ENCODE measurements around the gene NFASC.

The NFASC gene

GRCh38 chr1:204835737-204836136 is 34.9 kb upstream of the NFASC start:
- Histone ChIP-seq H3K27ac (ENCODE audit: low read depth in 2 of 2, low read length in 2 of 2) (no peak overlapping the region), H3K4me1 (ENCODE audit: control insufficient read depth in 2 of 2, insufficient read depth in 2 of 2, low read length in 2 of 2) (no peaks in the 10 kb centered on the region), H3K9ac (ENCODE audit: low read depth in 1 of 2, low read length in 2 of 2) (no peak overlapping the region), H3K27me3 (ENCODE audit: control insufficient read depth in 2 of 2, insufficient read depth in 2 of 2, low read length in 2 of 2) (no peaks in the 10 kb centered on the region), H3K4me3 (ENCODE audit: low read length in 2 of 2) (no peak overlapping the region), H3K9me3 (ENCODE audit: control insufficient read depth in 2 of 2, low read length in 2 of 2) (no peaks in the 10 kb centered on the region), H3K36me3 (ENCODE audit: control insufficient read depth in 2 of 2, insufficient read depth in 2 of 2, low read length in 2 of 2) (no peaks in the 10 kb centered on the region)

- Histone ChIP-seq H3K4me1 (ENCODE audit: control insufficient read depth in 2 of 2, insufficient read depth in 2 of 2, low read length in 2 of 2) (no peaks in the 10 kb centered on the region), H3K27ac (ENCODE audit: low read depth in 2 of 2, low read length in 2 of 2) (no peak overlapping the region), H3K27me3 (ENCODE audit: control insufficient read depth in 2 of 2, insufficient read depth in 2 of 2, low read length in 2 of 2) (no peaks in the 10 kb centered on the region), H3K36me3 (ENCODE audit: control insufficient read depth in 2 of 2, insufficient read depth in 2 of 2, low read length in 2 of 2) (no peaks in the 10 kb centered on the region), H3K4me3 (ENCODE audit: low read length in 2 of 2) (no peak overlapping the region), H3K9me3 (ENCODE audit: control insufficient read depth in 2 of 2, low read length in 2 of 2) (no peaks in the 10 kb centered on the region), H3K9ac (ENCODE audit: low read depth in 1 of 2, low read length in 2 of 2) (no peak overlapping the region)
These were observed 33.8 kb upstream of the NFASC start for GRCh38 chr1:204836856-204837255.

- H3K9me3 ChIP-seq (ENCODE audit: control insufficient read depth in 2 of 2, low read length in 2 of 2) = no peaks in the 10 kb centered on the region
- H3K27me3 ChIP-seq (ENCODE audit: control insufficient read depth in 2 of 2, insufficient read depth in 2 of 2, low read length in 2 of 2) = no peaks in the 10 kb centered on the region
- peaks cover under 1% of the 10 kb centered on the region in 2 donors for H3K4me1 ChIP-seq (ENCODE audit: control insufficient read depth in 2 of 2, insufficient read depth in 2 of 2, low read length in 2 of 2)
- no peaks in the 10 kb centered on the region for H3K36me3 ChIP-seq (ENCODE audit: control insufficient read depth in 2 of 2, insufficient read depth in 2 of 2, low read length in 2 of 2)
- no peak overlapping the region for H3K27ac ChIP-seq (ENCODE audit: low read depth in 2 of 2, low read length in 2 of 2)
- no peak overlapping the region for H3K4me3 ChIP-seq (ENCODE audit: low read length in 2 of 2)
- H3K9ac ChIP-seq (ENCODE audit: low read depth in 1 of 2, low read length in 2 of 2) = no peak overlapping the region
These were observed 33.1 kb upstream of the NFASC start for GRCh38 chr1:204837440-204838084.

- Histone ChIP-seq H3K9me3 (ENCODE audit: control insufficient read depth in 2 of 2, low read length in 2 of 2) (no peaks in the 10 kb centered on the region), H3K4me3 (ENCODE audit: low read length in 2 of 2) (no peak overlapping the region), H3K36me3 (ENCODE audit: control insufficient read depth in 2 of 2, insufficient read depth in 2 of 2, low read length in 2 of 2) (no peaks in the 10 kb centered on the region), H3K9ac (ENCODE audit: low read depth in 1 of 2, low read length in 2 of 2) (no peak overlapping the region), H3K4me1 (ENCODE audit: control insufficient read depth in 2 of 2, insufficient read depth in 2 of 2, low read length in 2 of 2) (peaks cover 3% of the 10 kb centered on the region in 2 donors), H3K27me3 (ENCODE audit: control insufficient read depth in 2 of 2, insufficient read depth in 2 of 2, low read length in 2 of 2) (no peaks in the 10 kb centered on the region), H3K27ac (ENCODE audit: low read depth in 2 of 2, low read length in 2 of 2) (no peak overlapping the region)
These were observed 29.3 kb upstream of the NFASC start for GRCh38 chr1:204841316-204841715.

- Histone ChIP-seq H3K27ac (ENCODE audit: low read depth in 2 of 2, low read length in 2 of 2) (peak overlapping the region; percentile 71 to 73), H3K36me3 (ENCODE audit: control insufficient read depth in 2 of 2, insufficient read depth in 2 of 2, low read length in 2 of 2) (no peaks in the 10 kb centered on the region), H3K9me3 (ENCODE audit: control insufficient read depth in 2 of 2, low read length in 2 of 2) (no peaks in the 10 kb centered on the region), H3K9ac (ENCODE audit: low read depth in 1 of 2, low read length in 2 of 2) (no peak overlapping the region), H3K4me3 (ENCODE audit: low read length in 2 of 2) (no peak overlapping the region), H3K27me3 (ENCODE audit: control insufficient read depth in 2 of 2, insufficient read depth in 2 of 2, low read length in 2 of 2) (no peaks in the 10 kb centered on the region), H3K4me1 (ENCODE audit: control insufficient read depth in 2 of 2, insufficient read depth in 2 of 2, low read length in 2 of 2) (peaks cover 3% of the 10 kb centered on the region in 2 donors)
These were observed 28.9 kb upstream of the NFASC start for GRCh38 chr1:204841798-204842197.

- Histone ChIP-seq H3K27ac (ENCODE audit: low read depth in 2 of 2, low read length in 2 of 2) (peak overlapping the region; percentile 71 to 73), H3K27me3 (ENCODE audit: control insufficient read depth in 2 of 2, insufficient read depth in 2 of 2, low read length in 2 of 2) (no peaks in the 10 kb centered on the region)
These were observed 28.3 kb upstream of the NFASC start for GRCh38 chr1:204842369-204842768.

GRCh38 chr1:204842892-204843291 is 27.8 kb upstream of the NFASC start:
- Histone ChIP-seq H3K27ac (ENCODE audit: low read depth in 2 of 2, low read length in 2 of 2) (peak overlapping the region; percentile 71 to 73), H3K27me3 (ENCODE audit: control insufficient read depth in 2 of 2, insufficient read depth in 2 of 2, low read length in 2 of 2) (no peaks in the 10 kb centered on the region), H3K4me3 (ENCODE audit: low read length in 2 of 2) (no peak overlapping the region), H3K9ac (ENCODE audit: low read depth in 1 of 2, low read length in 2 of 2) (no peak overlapping the region), H3K36me3 (ENCODE audit: control insufficient read depth in 2 of 2, insufficient read depth in 2 of 2, low read length in 2 of 2) (no peaks in the 10 kb centered on the region), H3K9me3 (ENCODE audit: control insufficient read depth in 2 of 2, low read length in 2 of 2) (no peaks in the 10 kb centered on the region), H3K4me1 (ENCODE audit: control insufficient read depth in 2 of 2, insufficient read depth in 2 of 2, low read length in 2 of 2) (peaks cover 3% of the 10 kb centered on the region in 2 donors)

More at GRCh38 chr1:204842369-204842768, 28.3 kb upstream of the NFASC start:
- Histone ChIP-seq H3K4me3 (ENCODE audit: low read length in 2 of 2) (no peak overlapping the region), H3K4me1 (ENCODE audit: control insufficient read depth in 2 of 2, insufficient read depth in 2 of 2, low read length in 2 of 2) (peaks cover 3% of the 10 kb centered on the region in 2 donors), H3K36me3 (ENCODE audit: control insufficient read depth in 2 of 2, insufficient read depth in 2 of 2, low read length in 2 of 2) (no peaks in the 10 kb centered on the region), H3K9me3 (ENCODE audit: control insufficient read depth in 2 of 2, low read length in 2 of 2) (no peaks in the 10 kb centered on the region), H3K9ac (ENCODE audit: low read depth in 1 of 2, low read length in 2 of 2) (no peak overlapping the region)

- Histone ChIP-seq H3K9me3 (ENCODE audit: control insufficient read depth in 2 of 2, low read length in 2 of 2) (no peaks in the 10 kb centered on the region), H3K4me3 (ENCODE audit: low read length in 2 of 2) (no peak overlapping the region)
These were observed 24.1 kb upstream of the NFASC start for GRCh38 chr1:204846546-204846945.

GRCh38 chr1:204848579-204848978 is 22.1 kb upstream of the NFASC start:
- no peak overlapping the region for H3K9ac ChIP-seq (ENCODE audit: low read depth in 1 of 2, low read length in 2 of 2)
- no peak overlapping the region for H3K27ac ChIP-seq (ENCODE audit: low read depth in 2 of 2, low read length in 2 of 2)
- H3K9me3 ChIP-seq (ENCODE audit: control insufficient read depth in 2 of 2, low read length in 2 of 2) = no peaks in the 10 kb centered on the region
- H3K4me1 ChIP-seq (ENCODE audit: control insufficient read depth in 2 of 2, insufficient read depth in 2 of 2, low read length in 2 of 2) = no peaks in the 10 kb centered on the region
- H3K4me3 ChIP-seq (ENCODE audit: low read length in 2 of 2) = no peak overlapping the region
- H3K27me3 ChIP-seq (ENCODE audit: control insufficient read depth in 2 of 2, insufficient read depth in 2 of 2, low read length in 2 of 2) = no peaks in the 10 kb centered on the region
- no peaks in the 10 kb centered on the region for H3K36me3 ChIP-seq (ENCODE audit: control insufficient read depth in 2 of 2, insufficient read depth in 2 of 2, low read length in 2 of 2)

More at GRCh38 chr1:204846546-204846945, 24.1 kb upstream of the NFASC start:
- Histone ChIP-seq H3K36me3 (ENCODE audit: control insufficient read depth in 2 of 2, insufficient read depth in 2 of 2, low read length in 2 of 2) (no peaks in the 10 kb centered on the region), H3K27me3 (ENCODE audit: control insufficient read depth in 2 of 2, insufficient read depth in 2 of 2, low read length in 2 of 2) (no peaks in the 10 kb centered on the region), H3K27ac (ENCODE audit: low read depth in 2 of 2, low read length in 2 of 2) (no peak overlapping the region), H3K4me1 (ENCODE audit: control insufficient read depth in 2 of 2, insufficient read depth in 2 of 2, low read length in 2 of 2) (peaks cover 3% of the 10 kb centered on the region in 2 donors), H3K9ac (ENCODE audit: low read depth in 1 of 2, low read length in 2 of 2) (no peak overlapping the region)

- H3K9me3 ChIP-seq (ENCODE audit: control insufficient read depth in 2 of 2, low read length in 2 of 2) = no peaks in the 10 kb centered on the region
- no peak overlapping the region for H3K9ac ChIP-seq (ENCODE audit: low read depth in 1 of 2, low read length in 2 of 2)
- no peaks in the 10 kb centered on the region for H3K36me3 ChIP-seq (ENCODE audit: control insufficient read depth in 2 of 2, insufficient read depth in 2 of 2, low read length in 2 of 2)
- no peak overlapping the region for H3K4me3 ChIP-seq (ENCODE audit: low read length in 2 of 2)
- H3K27ac ChIP-seq (ENCODE audit: low read depth in 2 of 2, low read length in 2 of 2) = no peak overlapping the region
- H3K4me1 ChIP-seq (ENCODE audit: control insufficient read depth in 2 of 2, insufficient read depth in 2 of 2, low read length in 2 of 2) = no peaks in the 10 kb centered on the region
- no peaks in the 10 kb centered on the region for H3K27me3 ChIP-seq (ENCODE audit: control insufficient read depth in 2 of 2, insufficient read depth in 2 of 2, low read length in 2 of 2)
These were observed 17.8 kb upstream of the NFASC start for GRCh38 chr1:204852854-204853253.
